Esophagus muscularis mucosa (tissue), 3 donors: ENCODE results near the gene TNC.

Experiments
- POLR2A ChIP-seq: fragments of 450-650 bp; IDR thresholded peaks from one replicate; pipeline ENCODE4 v1.6.1; 2017; ENCODE audit warnings: antibody characterized with exemption, moderate library complexity, mild to moderate bottlenecking, low read depth
- POLR2AphosphoS5 ChIP-seq, 2 donors: sonication (generic); formaldehyde crosslinking; IDR thresholded peaks; one replicate each; pipeline ENCODE4 v1.6.1; 2017; ENCODE audit warnings: antibody characterized with exemption in 2 of 2
- TF ChIP-seq, protein P1 (sequence below), 3 experiments: fragments of 200-600 bp in 2 of 3; fragments of 450-650 bp in 1 of 3; sonication (generic) in 2 of 3; IDR thresholded peaks; one replicate each; pipeline ENCODE4 v1.5.1; 2017 to 2019; ENCODE audit warnings: antibody characterized with exemption in 3 of 3, mild to moderate bottlenecking in 2 of 3, moderate library complexity in 1 of 3

DNA sequence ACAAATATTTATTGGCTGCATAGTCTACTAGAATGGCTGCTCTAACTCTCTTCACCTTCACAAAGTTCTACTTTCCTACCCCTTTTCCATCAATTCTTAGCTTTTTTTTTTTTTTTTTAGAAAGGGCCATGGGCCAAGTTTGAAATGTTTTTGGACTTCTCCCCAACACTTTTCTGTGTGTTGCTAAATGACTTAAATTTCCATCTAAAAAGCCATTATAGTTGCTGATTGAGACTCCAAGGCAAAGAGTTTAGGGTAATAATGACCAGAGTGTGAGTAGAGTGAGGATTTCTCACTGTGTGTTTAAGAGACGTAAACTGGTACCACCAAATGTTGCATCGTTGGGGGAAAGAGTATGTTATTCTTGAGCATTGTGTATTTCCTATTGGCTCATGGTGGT, 24.4 kb downstream of the TNC start:
- peak in 1 of 2 donors; percentile 6 for TF ChIP-seq POLR2AphosphoS5 (IDR thresholded peaks at IDR 0.05)
- TF ChIP-seq, protein P1, sequence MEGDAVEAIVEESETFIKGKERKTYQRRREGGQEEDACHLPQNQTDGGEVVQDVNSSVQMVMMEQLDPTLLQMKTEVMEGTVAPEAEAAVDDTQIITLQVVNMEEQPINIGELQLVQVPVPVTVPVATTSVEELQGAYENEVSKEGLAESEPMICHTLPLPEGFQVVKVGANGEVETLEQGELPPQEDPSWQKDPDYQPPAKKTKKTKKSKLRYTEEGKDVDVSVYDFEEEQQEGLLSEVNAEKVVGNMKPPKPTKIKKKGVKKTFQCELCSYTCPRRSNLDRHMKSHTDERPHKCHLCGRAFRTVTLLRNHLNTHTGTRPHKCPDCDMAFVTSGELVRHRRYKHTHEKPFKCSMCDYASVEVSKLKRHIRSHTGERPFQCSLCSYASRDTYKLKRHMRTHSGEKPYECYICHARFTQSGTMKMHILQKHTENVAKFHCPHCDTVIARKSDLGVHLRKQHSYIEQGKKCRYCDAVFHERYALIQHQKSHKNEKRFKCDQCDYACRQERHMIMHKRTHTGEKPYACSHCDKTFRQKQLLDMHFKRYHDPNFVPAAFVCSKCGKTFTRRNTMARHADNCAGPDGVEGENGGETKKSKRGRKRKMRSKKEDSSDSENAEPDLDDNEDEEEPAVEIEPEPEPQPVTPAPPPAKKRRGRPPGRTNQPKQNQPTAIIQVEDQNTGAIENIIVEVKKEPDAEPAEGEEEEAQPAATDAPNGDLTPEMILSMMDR (IDR thresholded peaks at IDR 0.05): no peak
- no peak for TF ChIP-seq POLR2A
